ENCODE data around the gene LAPTM5.
A peak's percentile ranks its signal among the peaks of the same experiment; 100 is the strongest.

Gene LAPTM5

DNA sequence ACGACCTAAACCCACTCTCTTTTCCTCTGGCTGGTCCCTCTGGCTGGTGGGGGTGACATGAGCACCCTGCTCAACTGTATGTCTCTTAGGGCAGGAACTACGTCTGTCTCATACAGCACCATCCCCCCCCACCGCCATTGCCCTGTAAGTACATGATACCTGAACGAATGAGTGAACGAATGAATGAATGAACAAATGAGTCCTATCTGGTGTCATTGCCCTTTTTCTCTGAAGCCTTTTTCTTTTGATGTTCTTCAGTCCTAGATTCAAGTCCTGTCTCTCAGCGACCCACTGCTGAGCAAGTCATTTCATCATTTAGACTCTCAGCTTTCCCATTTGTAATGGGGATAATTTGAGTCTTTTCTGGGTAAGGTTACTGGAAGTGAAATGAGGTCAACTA is 45.0 kb downstream of the LAPTM5 start:
- DNase-seq: no peak

DNA sequence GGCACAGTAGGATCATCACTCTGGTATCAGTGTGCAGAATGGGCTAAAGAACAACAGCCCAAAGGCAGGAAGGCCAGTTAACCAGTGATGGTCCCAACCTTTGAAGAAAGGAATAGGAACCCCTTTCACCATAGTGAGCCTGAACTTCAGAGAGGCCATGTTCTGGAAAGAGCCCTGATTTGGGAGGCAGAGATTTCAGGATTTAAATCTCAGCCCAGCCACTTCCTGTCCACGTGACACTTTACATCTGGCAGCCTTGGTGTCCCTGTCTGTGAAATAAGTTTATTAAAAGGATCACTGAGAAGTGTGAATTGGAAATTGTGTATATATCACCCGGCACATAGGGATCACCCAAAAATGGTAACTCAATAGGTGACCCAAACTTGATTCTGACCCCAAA is 47.2 kb downstream of the LAPTM5 start:
- DNase-seq: no peak

DNA sequence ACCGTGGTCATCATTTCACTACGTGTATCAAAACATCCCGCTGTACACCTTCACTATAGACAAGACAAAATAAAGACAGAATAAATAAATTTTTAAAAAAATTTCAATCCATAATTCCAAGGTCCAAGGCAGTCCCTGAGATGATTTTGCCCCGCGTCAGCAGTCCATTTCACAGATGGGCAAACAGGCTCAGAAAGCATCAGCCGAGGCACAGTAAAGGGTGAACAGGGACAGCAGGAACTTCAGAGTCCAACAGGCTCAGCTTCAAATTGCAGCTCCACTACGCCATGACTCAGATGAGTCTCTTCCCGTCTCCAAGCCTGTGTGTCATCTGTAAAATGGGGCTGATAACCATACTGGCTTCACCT is 49.2 kb downstream of the LAPTM5 start:
- DNase-seq: no peak

DNA sequence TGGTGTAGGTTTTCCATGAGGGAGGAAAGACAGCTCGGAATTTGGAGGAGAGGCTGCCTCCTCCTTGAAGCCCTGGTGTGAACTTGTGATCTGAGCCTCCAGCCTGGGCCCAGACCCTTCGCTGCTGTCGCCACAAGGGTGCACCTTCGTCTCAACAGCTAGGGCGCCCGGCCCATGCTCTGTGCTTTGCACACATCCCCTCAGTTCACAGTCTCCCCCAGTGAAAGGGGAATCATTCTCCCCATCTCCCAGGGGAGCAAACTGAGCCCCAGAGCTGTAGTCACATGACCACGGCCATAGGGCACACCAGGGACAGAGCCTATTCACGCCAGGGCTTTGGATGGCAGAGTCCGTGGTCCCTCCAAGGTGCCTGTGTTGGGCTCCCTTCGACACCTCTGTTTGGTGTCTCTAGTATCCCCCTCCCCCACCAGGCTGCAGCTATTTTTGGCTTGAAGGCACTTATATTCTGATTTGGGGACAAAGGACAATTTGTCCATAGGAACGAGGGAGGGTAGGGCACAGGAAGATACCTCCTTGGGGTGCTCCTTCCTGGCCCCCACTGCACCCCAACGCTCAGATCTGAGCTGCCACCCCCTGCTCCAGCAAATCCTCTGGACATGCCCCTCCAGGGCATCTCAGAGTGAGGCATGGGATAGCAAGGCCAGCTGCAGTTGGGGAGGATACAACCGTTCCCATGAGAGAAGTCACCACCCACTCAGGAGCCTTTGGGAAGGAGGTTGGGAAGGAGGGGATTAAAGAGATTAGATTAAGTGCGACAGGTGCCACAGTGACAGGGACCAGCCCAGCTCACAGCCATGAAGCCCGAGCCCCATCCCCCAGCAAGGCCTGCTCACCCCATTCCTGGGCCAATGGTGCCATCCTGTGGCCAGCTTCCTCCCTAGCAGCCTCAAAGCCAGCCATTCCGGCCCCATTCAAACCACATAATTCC is 49.9 kb downstream of the LAPTM5 start:
- no peak for DNase-seq

DNA sequence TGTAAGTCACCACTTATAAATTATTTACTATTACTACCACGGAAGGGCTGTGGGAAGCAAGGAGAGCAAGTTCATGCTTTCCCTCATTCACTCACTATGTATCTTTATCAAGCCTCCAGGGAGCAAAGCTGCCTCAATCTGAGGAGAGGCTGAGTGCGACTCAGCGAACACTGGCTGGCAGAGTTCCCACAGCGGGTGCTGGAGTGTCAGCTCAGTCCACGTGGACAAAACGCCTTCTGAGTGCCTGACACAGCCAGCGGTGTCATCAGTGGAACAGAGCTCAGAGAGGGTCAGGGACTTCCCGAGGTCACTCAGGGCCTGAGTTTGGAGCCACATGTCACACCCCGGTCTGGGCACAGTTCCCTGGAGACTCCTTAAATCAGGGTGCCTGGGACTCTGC is 51.0 kb downstream of the LAPTM5 start:
- DNase-seq: no peak

DNA sequence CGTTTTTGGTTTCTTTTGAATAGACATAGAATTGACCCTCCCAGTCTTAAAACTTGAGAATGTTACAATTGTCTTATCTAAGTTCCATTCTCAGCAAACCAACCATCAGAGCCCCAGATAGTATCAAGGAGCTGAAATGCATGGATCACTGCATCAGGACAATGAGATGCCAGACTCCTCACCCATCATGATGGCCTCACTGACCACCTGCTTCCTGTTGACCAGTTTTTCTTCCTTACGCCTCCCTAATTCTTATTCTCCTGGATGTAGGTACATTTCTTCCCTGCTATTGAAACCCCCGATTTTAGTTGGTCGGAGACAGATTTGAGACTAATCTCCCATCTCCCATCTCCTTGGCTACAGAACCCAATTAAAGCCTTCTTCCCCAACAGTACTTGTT is 51.9 kb downstream of the LAPTM5 start:
- no peak for DNase-seq

DNA sequence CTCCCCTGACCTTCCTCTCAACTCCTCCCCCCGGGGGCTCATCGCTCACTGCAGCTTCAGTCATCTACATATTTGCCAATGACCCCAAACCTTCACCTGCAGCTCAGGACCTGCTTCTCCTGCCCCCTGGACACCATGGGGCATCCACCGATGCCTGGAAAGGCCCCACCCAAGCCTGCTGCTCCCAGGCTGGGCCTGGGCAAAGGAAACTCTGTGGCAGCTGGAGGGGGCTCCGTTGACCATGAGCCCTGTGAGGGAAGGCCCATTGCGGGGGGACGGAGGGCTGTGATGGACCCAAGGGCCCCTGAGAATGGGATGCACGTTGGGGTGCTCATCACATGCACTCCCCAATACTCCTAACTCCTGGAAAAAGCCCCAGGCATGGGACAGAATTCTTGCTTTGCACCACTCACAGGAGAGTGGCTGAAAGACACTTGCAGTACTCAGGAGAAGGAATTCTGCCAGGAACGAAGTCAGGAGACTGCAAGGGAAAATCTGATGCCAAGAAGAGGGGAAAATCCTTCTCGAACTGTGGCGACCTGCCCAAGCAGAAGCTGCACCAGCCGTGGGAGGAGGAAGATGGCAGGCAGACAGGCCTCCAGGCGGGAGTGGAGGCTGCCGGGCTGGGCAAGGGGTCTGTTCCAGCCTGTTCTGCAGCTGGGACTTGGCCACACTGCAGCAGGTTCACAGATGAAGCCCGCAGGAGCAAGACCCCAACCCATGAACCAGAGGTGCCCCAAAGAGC is 52.6 kb downstream of the LAPTM5 start:
- DNase-seq: no peak

DNA sequence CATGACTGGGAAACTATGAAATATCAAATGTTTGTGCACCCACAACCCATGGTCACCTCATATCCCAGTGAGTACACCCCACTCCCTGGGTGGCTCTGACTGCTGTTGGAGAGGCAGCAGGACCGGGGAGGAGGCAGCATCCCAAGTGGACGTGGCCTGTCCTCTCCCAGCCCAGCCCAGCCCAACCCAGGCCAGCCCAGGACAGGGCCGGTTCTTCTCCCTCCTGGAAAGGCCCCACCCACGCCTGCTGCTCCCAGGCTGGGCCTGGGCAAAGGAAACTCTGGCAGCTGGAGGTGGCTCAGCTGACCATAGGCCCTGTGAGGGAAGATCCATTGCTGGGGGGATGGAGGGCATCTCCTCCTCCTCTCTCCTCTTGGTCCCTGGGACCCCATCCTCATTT is 53.3 kb downstream of the LAPTM5 start:
- DNase-seq: no peak

DNA sequence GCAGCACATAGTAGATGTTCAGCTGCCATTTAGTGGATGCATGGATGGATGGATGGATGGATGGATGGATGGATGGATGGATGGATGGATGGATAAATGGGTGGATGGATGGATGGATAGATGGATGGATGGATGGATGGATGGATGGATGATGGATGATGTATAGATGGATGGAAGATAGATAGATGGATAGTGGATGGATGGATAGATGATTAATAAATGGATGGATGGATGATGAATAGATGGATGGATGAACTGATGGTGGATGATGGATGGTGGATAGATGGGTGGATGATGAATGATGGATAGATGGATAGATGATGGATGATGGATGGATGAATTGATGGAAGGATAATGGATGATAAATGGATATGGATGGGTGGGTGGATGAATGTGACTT is 54.8 kb downstream of the LAPTM5 start:
- DNase-seq: no peak

DNA sequence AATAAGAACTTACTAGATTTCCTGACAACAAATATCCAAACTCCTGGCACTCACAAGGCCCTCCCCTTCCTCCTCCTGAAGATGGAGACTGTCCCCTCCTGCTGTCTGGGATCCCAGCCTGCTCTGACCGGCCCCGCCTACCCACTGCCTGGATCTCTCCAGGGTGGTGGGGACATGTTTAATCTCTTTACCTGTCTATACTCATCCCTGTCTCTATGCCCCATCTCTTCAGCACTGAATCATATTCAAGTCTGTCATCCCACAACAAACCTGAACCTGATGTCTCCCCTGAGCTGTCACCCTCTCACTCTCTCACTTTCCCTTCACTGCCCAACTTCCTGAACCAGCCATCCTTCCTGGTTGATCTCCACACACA is 56.3 kb downstream of the LAPTM5 start:
- no peak for DNase-seq

DNA sequence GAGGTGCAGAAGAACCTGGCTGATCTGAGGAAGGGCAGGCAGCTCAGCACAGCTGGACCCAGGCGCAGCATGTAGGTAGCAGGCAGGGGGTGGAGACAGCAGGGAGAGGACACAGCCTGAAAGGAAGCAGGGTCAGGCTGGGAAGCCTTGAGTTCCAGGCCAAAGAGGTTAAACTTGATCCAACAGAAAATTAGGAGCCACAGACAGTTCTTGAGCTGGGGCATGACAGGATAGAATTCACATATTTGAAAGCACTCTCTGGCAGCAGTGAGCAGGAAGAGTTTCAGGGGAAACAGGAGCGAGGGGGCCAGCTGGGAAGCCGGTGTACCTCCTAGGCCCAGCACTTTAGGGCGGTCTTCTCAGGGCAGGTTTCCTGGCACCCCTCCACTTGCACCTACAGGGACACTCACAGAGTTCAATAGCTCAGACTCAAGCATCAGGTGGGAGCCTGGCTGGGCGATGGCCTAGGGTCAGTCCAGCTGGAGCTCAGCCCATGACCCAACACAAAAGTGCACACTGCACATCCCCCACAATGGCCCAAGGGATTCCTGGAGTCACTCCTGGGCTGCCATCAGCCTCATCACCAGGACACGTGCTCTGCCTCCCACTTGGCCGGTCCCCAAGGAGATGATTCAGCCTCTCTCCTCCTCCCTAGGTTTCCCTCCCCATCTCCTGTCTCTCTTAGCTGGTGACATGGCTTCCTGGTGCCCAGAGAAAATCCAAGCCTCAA is 56.9 kb downstream of the LAPTM5 start:
- DNase-seq: peak; percentile 19

DNA sequence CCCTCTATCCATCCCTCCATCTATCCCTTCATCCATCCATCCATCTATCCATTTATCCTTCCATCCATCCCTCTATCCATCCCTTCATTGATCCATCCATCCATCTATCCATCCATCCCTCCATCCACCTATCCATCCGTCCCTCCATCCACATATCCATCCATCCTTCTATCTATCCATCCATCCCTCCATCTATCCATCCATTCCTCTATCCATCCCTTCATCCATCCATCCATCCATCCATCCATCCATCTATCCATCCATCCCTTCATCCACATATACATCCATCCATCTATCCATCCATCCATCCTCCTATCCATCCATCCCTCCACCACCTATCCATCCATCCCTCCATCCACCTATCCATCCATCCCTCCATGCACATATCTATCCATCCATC is 57.8 kb downstream of the LAPTM5 start:
- DNase-seq: no peak

DNA sequence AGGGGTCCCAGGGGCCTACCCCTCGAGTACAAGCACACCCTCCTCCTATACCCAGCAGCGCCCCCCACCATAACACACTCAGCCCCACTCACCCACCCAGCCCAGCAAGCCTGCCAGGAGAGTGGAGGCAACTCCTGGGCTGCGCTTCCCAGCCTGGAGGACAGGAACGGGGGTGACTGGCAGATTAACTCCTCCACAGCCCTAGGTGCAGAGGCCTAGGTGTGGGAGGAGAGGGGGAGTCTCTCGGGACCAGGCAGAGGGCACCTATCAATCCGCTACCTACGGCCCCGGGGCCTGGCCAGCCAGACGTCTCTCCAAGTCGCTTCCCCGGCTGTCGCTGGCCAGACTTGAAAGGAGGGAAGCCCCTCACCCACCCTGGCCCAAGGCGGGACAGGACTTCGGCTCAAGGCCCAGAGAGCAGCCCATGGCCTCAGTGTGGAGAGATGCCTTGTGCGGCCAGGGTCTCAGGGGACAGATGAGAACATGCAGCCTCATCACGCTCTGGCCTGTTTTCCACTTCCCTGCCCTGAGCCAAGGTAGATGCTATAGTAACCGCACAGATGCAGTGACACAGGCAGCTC is 59.1 kb downstream of the LAPTM5 start:
- DNase-seq: no peak

DNA sequence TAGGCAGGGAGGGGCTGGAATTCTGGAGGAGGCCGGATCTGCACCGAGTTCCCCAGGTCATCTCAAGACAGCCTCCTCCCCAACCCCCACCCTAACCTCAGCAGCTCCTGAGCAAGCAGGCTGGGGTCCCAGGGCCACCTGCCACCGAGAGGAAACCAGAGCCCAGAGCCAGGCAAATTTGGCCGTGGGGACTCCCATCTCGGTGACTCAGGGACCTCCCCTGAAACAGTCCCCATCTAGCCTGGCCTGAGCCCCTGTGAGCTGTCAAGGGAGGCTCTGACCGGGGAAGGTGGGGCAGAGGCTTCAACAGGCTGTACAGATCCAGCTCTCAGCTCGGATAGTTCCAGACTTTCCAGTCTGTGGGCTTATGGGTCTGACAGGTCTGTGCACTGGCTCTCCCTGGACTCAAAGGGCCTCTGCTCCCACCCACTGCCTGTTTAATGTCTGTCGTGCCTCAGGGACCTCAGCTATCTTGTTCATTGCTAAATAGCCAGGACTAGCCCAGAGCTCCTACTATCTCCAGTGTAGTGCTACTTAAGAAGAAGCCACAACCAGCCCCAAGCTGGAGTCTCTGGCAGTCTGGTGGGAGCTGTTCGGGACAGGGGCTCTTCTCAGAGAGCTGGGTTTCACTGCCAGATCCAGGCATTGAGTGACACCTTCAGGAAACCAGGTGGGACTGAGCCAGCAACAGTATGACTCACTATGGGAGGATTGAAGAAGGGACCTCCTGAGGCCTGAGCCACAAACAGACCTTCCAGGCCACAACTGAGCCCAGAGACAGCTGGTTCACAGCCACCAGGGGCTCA is 59.8 kb downstream of the LAPTM5 start:
- DNase-seq: no peak

DNA sequence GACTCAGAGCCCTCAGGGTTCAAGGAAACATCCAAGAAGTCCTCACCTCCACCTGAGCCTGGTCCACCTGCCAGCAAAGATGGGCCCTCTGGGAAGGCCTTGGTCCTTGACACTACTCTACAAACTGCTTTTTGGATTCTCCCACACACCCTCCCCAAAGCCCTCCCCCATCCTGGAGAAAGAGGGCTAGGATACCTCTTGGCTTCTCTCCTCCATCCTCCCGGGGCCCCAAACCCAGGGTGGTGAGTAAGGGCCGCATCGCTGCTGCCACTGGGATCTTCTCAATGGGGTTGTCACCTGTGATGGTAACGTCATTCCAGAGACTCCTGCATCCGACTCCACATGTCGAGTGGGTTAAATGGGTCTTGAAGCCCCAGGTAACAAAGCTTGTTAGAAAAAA is 60.7 kb downstream of the LAPTM5 start:
- DNase-seq: no peak

DNA sequence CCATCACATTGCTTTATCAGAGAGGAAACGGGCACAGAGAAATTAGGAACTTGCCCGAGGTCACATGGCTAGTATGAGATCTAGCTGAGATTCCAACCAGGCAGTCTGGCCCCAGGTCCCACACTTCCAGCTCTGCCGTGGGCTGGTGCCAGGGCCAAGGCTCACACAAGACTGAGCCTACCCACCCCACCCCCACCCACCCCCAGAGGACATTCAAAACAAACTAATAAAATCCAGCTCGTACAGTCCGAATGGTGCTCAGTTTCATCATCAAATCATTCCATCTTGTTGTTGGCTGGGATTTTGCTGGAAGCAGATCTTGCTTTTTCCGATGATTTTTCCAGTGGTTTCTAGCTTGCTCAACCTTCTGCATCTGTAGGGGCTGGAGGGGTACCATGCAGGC is 62.1 kb downstream of the LAPTM5 start:
- DNase-seq: no peak

DNA sequence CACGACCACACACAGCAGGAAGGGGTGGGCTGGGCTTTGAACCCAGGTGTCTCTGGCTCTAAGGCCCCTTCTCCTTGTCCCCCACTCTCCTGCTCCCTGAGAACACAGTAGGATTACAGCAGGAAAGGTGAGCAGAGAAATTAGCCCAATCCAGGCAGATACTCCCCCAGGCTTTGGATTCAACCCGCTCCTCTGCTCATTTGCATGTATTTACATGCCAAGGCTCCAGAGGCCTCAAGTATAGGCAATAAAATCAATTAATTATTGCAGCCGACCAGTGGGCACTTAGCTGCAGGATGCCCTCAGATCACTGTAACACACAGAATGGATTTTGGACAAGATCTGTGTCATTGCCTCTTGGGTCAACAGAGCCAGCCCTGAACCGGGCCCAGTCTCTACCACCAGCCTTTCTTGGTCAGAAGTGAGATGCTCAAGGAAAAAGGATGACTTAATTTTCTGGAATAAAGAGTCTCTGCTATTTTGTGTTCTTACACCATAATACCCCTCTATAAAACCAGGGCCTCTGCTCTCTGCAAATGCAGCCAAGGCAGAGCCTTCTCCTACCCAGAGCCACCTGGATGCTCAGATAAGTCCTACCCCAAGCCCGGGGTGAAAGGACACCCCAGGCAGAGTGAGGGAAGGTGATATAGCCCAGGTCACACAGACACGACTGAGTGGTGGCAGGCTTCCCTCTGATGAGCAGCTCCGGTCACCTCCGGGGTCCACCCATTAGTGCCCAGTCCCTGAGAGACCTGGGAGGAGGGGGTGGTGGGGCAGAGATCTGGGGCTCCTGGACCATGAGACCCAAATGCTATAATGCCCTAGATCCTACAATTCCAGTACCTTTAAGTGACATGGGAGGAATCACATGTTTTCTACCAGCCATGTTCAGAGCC is 63.0 kb downstream of the LAPTM5 start:
- no peak for DNase-seq

DNA sequence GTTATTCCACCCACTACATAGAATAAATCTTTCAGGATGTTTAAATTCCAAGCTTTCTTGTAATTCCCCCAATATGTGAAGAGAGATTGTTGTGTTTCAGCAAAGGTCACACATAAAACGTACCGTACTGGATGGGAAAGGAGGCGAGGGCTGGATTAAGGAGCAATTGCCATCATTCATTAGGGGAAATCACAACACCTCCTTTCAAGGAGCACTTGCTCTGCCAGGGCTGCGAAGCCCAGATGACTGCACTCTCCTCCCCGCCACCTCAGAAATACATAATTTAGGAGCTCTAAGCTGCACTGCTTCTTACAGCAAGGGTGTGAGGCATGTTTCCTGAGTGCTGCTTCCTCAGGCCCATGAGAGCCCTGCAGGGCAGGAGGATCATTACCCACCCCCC is 63.8 kb downstream of the LAPTM5 start:
- DNase-seq: no peak

DNA sequence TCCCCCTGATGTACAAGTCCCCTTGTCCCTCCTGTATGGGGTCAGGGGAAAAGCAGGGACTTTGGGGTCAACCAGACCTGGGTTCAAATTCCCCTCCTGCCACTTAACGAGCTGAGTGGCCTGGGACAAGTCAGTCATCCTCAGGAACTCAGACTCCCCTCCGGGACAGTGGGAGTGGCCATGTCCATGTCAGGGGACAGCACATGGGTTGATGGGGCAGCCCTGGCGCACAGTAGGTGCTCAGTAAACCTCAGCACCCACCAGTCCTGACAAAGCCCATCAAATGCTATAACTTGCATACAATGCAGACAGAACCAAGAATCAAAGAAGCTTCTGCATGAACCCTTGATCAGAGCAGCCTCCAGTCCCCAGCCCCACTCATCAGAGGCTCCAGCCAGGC is 64.2 kb downstream of the LAPTM5 start:
- no peak for DNase-seq

DNA sequence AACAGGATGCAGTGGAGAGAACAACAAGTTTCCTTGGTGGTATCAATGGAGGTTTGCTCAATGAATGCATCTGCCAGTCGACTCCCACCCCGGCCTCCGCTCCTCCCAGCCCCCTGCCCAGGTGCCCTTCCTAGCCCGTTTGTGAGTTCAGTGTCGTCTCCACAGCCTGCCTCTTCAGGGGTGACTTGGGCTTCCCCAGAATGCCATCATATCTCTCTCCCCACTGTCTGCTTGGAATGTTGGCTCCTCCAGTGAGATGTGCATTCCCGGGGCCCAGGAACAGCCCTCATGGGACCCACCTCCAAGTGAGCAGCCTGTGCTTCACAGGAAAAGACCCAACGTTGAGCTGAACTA is 64.6 kb downstream of the LAPTM5 start:
- no peak for DNase-seq

DNA sequence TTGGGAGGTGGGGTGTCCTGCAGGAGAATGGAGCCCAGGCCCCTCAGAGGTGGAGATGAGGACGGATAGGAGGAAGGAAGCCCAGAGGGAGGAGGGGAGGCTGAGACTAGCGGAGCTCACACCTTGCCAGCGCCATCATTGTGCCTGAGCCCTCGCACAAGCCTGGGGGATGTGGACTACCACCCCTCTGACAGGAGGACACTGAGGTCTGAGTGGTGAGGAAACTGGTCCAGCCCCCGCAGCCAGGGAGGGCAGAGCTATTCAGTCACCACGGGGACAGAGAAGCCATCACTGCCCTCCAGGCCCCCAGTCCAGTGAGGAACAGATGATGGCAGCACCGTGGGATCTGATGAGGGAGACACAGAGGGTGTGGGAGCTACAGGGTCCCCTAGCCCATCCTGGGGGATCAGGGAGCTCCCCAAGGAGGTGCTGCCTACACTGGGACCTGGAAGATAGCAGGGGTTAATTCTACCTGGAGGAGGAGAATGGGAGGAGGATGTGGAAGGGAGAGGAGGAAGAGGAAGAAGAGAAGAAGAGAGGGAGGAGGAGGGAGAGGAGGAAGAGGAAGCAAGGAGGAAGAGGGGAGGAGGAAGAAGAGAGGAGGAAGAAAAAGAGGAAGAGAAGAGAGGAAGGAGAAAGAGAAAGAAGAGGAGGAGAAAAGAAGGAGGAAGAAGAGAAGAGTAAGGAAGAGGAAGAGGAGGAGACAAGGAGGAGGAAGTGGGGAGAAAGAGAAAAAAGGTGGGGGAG is 65.2 kb downstream of the LAPTM5 start:
- DNase-seq: no peak

Measured in GOT3 (cell line).